GM23248 (cell line): ENCODE measurements around the gene FARP1.

ENCODE experiments used
- EZH2 ChIP-seq: fragments of 200-600 bp; sonication (generic); IDR thresholded peaks from 2 replicates; pipeline ENCODE4 v1.6.1; 2018; ENCODE audit warnings: antibody characterized with exemption, mild to moderate bottlenecking; ENCODE audit not compliant: insufficient read depth, poor library complexity, severe bottlenecking
- EZH2phosphoT487 ChIP-seq: fragments of 200-600 bp; sonication (generic); IDR thresholded peaks from 2 replicates; pipeline ENCODE4 v1.6.1; 2018; ENCODE audit warnings: antibody characterized with exemption, moderate library complexity, mild to moderate bottlenecking, low read depth; ENCODE audit not compliant: insufficient read depth

DNA sequence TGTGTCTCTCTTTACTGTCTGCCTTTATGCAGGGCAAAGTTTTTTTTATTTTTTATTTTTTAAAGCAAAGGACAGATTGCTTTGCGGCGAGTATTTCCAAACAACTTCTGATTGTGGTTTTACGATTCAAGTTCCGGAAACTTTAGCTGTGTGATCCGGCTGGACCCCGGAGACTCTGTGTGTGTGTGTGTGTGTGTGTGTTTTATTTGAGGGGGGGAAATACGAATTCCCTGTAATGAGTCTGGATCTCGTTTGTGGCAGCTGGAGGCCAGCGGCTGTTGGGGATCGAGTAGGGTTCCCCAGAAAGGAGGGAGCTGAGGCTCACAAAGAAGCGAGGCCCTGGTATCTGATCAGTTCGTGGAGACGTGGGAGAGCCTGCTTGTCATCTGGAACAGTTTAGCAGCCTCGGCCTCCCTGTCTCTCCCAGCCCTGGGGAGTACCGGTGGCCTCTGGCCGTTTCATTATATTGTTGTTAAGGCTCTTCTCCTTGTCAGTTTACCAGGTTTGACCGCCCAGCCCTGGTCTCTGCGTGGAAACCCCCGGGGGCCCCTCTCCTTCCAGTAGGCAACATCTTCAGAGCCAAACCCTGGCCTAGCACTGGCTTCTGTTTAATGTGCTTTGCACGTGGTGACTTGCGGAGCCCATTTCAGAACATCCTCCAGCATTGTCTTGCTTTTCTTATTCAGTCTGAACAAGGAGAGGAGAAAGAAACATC lies 1.3 kb downstream of the FARP1 start:
- TF ChIP-seq EZH2 (no peak), EZH2phosphoT487 (no peak)
